Measurements from ENCODE around the gene NAT9.

DNA sequence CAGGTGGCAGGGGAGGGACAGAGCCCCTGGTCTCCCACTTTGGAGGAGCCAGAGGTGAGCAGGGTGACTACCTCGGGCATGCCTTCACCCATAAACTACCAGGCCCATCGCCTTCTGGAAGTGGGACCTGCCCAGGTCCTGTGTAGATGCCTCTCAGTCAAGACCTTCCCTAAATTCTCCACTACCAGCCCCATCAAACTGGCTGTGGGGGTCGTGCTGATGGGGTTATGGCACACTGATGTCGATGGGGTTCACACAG lies 44.9 kb downstream of the NAT9 start:
- TF ChIP-seq, protein P1, sequence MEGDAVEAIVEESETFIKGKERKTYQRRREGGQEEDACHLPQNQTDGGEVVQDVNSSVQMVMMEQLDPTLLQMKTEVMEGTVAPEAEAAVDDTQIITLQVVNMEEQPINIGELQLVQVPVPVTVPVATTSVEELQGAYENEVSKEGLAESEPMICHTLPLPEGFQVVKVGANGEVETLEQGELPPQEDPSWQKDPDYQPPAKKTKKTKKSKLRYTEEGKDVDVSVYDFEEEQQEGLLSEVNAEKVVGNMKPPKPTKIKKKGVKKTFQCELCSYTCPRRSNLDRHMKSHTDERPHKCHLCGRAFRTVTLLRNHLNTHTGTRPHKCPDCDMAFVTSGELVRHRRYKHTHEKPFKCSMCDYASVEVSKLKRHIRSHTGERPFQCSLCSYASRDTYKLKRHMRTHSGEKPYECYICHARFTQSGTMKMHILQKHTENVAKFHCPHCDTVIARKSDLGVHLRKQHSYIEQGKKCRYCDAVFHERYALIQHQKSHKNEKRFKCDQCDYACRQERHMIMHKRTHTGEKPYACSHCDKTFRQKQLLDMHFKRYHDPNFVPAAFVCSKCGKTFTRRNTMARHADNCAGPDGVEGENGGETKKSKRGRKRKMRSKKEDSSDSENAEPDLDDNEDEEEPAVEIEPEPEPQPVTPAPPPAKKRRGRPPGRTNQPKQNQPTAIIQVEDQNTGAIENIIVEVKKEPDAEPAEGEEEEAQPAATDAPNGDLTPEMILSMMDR (IDR thresholded peaks at IDR 0.05), result no peak
- no peak for TF ChIP-seq POLR2A (IDR thresholded peaks at IDR 0.05)

Measured in right lobe of liver (tissue), 4 donors.